Skin of body (tissue), 2 donors: ENCODE data around the gene HK1. TPM values are rescaled to one million over a fixed set of nuclear protein-coding genes. Genes with fewer than 3 reads are reported as not detected.

Experiments used
- DNase-seq: peaks from one replicate; lab custom pipeline; 2025; lab: John Stamatoyannopoulos, UW
- total RNA-seq: library from RNA; depleted of rRNA; stranded (reverse); fragments of >200 nt; gene quantifications from one replicate; pipeline ENCODE4 v1.2.3, GENCODE V29; 2014

The HK1 gene
- total RNA-seq, 1 donor from 2014 or later, result 50.6 TPM

- DNase-seq, result no peak
Observed at GRCh38 chr10:69345890-69346474, 67.7 kb downstream of the HK1 start.

GRCh38 chr10:69346776-69347175 lies 68.5 kb downstream of the HK1 start:
- DNase-seq, result no peak

- DNase-seq, result no peak
Observed at GRCh38 chr10:69348816-69349541, 70.7 kb downstream of the HK1 start.

GRCh38 chr10:69349542-69349888 lies 71.2 kb downstream of the HK1 start:
- no peak for DNase-seq

GRCh38 chr10:69351589-69351988 lies 73.3 kb downstream of the HK1 start:
- DNase-seq, result no peak

GRCh38 chr10:69352569-69353264 lies 74.4 kb downstream of the HK1 start:
- no peak for DNase-seq

- no peak for DNase-seq
Observed at GRCh38 chr10:69353977-69354635, 75.8 kb downstream of the HK1 start.

- no peak for DNase-seq
Observed at GRCh38 chr10:69356187-69356586, 77.9 kb downstream of the HK1 start.

GRCh38 chr10:69358148-69358795 lies 80.0 kb downstream of the HK1 start:
- DNase-seq, result no peak

GRCh38 chr10:69359148-69359547 lies 80.9 kb downstream of the HK1 start:
- no peak for DNase-seq

- no peak for DNase-seq
Observed at GRCh38 chr10:69359594-69359993, 81.3 kb downstream of the HK1 start.

- DNase-seq, result no peak
Observed at GRCh38 chr10:69360485-69361302, 82.4 kb downstream of the HK1 start.

- DNase-seq, result no peak
Observed at GRCh38 chr10:69361303-69361614, 83.0 kb downstream of the HK1 start.

- no peak for DNase-seq
Observed at GRCh38 chr10:69362471-69362954, 84.2 kb downstream of the HK1 start.

- no peak for DNase-seq
Observed at GRCh38 chr10:69363666-69364065, 85.4 kb downstream of the HK1 start.

- no peak for DNase-seq
Observed at GRCh38 chr10:69364232-69364940, 86.1 kb downstream of the HK1 start.

GRCh38 chr10:69366738-69367137 lies 88.4 kb downstream of the HK1 start:
- no peak for DNase-seq

- DNase-seq, result no peak
Observed at GRCh38 chr10:69367469-69367868, 89.2 kb downstream of the HK1 start.

GRCh38 chr10:69372126-69372980 lies 94.1 kb downstream of the HK1 start:
- DNase-seq, result no peak
